Measurements from ENCODE around the gene ADAP1. TPM values are rescaled to one million over a fixed set of nuclear protein-coding genes. Genes with fewer than 3 reads are reported as not detected.
A peak's percentile ranks its signal among the peaks of the same experiment; 100 is the strongest.

The ADAP1 gene
- total and polyA plus RNA-seq, 2 experiments from 2014 or later = 0.24 to 1.1 TPM

DNA sequence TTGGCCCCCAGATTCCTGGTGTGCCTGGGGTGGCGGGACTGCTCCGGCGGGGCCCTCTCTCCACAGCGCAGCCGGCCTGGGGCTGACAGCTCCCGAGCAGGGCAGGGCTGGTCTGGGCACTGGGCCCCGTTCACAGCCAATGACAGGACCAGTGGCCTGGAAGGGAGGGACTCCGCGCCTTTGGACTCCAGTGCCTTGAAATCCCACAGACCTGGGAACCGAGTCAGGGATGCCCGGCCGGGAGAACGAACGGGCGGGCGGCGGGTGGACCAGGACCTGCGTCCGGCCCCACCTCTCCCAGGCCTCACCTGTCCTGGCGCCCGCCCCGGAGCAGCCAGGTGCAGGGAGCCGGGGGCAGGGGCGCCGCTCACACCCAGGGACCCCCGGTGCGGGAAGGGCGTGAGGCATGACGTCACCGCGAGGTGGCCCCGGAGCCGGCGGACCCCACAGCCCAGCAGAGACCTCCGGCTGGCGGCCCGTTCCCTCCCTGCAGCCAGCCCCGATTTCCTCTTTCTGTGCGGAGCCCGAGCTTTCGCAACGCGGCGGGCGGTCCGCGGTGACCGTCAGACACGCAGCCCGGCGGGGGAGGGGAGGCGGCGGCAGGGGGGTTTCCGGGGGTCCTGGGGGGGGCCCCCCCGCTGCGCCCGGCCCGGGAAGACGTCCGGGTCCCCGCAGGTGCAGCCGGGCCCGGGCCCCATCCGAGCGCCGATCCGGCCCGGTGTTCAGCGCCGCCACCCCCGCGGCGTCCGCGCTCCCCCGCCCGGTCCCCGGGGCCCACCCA, 743 bp downstream of the ADAP1 start:
- H2AFZ ChIP-seq = no peak overlapping the region
- no peaks in the 10 kb centered on the region for H3K36me3 ChIP-seq (ENCODE audit: low read depth)
- no peaks in the 10 kb centered on the region for H3K9me3 ChIP-seq (ENCODE audit: low read depth)
- peak; percentile 57 for DNase-seq
- H3K4me2 ChIP-seq (ENCODE audit: unreplicated experiment) = peak overlapping the region; percentile 42
- no peak overlapping the region for H3K27ac ChIP-seq
- no peaks in the 10 kb centered on the region; the same call in 1 of the 2 replicates for H3K27me3 ChIP-seq (replicated peaks; ENCODE audit: insufficient read depth)
- 2% methylated on average over 46 to 49 of the region's 78 CpGs for WGBS, 2 experiments (ENCODE audit: low coverage in 1 of 2, low lambda C conversion rate in 2 of 2, missing lambda C conversion rate in 2 of 2)
- in situ Hi-C loops (cut with MboI) = no loop called here
- H3K79me2 ChIP-seq (ENCODE audit: insufficient read depth) = no peaks in the 10 kb centered on the region
- H3K4me3 ChIP-seq = peak overlapping the region; percentile 60
- no peaks in the 10 kb centered on the region for H4K20me1 ChIP-seq (ENCODE audit: insufficient read depth)
- no peaks in the 10 kb centered on the region for H3K4me1 ChIP-seq (ENCODE audit: insufficient read depth)
- TF ChIP-seq EZH2phosphoT487 (IDR thresholded peaks at IDR 0.05; ENCODE audit: insufficient read depth, low read depth) = no peak
- peak; percentile 87 for TF ChIP-seq EZH2 (IDR thresholded peaks at IDR 0.05; ENCODE audit: insufficient read depth, poor library complexity, severe bottlenecking)
- H3K9ac ChIP-seq = no peak overlapping the region
- H3F3A ChIP-seq (ENCODE audit: insufficient read depth) = no peaks in the 10 kb centered on the region
- H3K9me2 ChIP-seq (ENCODE audit: insufficient read depth) = no peaks in the 10 kb centered on the region

GRCh38 chr7:952548-953441, 1.7 kb downstream of the ADAP1 start:
- Histone ChIP-seq H3K4me1 (ENCODE audit: insufficient read depth) (no peaks in the 10 kb centered on the region), H3K9ac (no peak overlapping the region), H3K27me3 (replicated peaks; ENCODE audit: insufficient read depth) (no peaks in the 10 kb centered on the region; the same call in 1 of the 2 replicates), H3K79me2 (ENCODE audit: insufficient read depth) (no peaks in the 10 kb centered on the region), H3K4me3 (no peak overlapping the region), H3K9me3 (ENCODE audit: low read depth) (no peaks in the 10 kb centered on the region), H3K4me2 (ENCODE audit: unreplicated experiment) (no peak overlapping the region), H3K36me3 (ENCODE audit: low read depth) (no peaks in the 10 kb centered on the region), H4K20me1 (ENCODE audit: insufficient read depth) (no peaks in the 10 kb centered on the region), H3F3A (ENCODE audit: insufficient read depth) (no peaks in the 10 kb centered on the region), H3K27ac (no peak overlapping the region), H2AFZ (no peak overlapping the region), H3K9me2 (ENCODE audit: insufficient read depth) (no peaks in the 10 kb centered on the region)
- DNase-seq = no peak
- WGBS, 2 experiments (ENCODE audit: low coverage in 1 of 2, low lambda C conversion rate in 2 of 2, missing lambda C conversion rate in 2 of 2) = 67 to 69% methylated on average over 19 to 20 of the region's 20 CpGs
- TF ChIP-seq EZH2phosphoT487 (IDR thresholded peaks at IDR 0.05; ENCODE audit: insufficient read depth, low read depth) (no peak), EZH2 (IDR thresholded peaks at IDR 0.05; ENCODE audit: insufficient read depth, poor library complexity, severe bottlenecking) (no peak)
- in situ Hi-C loops (cut with MboI) = no loop called here

DNA sequence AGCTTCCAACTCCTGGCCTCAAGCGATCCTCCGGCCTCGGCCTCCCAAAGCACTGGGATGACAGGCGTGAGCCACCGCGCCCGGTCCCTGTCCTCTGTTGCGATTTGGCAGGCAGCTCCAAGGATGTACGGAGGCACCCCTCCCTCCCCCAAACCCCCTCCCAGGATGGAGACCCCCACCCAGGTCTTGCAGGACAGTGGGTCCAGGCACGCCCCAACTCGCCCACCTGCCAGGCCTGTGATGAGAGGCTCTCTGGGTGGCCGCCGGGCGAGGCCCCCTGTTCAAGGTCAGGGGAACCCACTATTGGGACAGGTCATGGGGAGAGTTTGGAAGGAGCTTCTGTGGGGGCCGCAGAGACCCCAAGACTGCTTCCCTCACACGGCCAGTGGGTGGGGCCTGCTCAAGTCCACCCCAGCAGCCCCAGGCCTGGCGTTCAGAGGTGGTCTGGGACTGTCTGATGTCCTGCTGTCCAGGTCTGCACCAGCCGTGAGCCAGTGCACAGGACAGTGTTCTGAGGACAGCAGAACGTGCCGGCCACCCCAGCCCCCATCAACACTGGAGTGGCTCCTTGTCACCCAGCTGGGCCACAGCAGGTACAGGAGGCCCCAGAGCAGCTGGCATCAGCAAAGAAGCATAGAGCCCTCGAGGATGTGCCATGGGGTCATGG, 2.5 kb downstream of the ADAP1 start:
- Histone ChIP-seq H3K27ac (no peak overlapping the region), H3F3A (ENCODE audit: insufficient read depth) (no peaks in the 10 kb centered on the region), H3K27me3 (replicated peaks; ENCODE audit: insufficient read depth) (no peaks in the 10 kb centered on the region; the same call in 1 of the 2 replicates), H3K9me3 (ENCODE audit: low read depth) (no peaks in the 10 kb centered on the region), H3K9ac (no peak overlapping the region), H3K4me1 (ENCODE audit: insufficient read depth) (no peaks in the 10 kb centered on the region), H2AFZ (no peak overlapping the region), H3K4me2 (ENCODE audit: unreplicated experiment) (no peak overlapping the region), H3K9me2 (ENCODE audit: insufficient read depth) (no peaks in the 10 kb centered on the region), H4K20me1 (ENCODE audit: insufficient read depth) (no peaks in the 10 kb centered on the region), H3K36me3 (ENCODE audit: low read depth) (no peaks in the 10 kb centered on the region), H3K79me2 (ENCODE audit: insufficient read depth) (no peaks in the 10 kb centered on the region), H3K4me3 (no peak overlapping the region)
- no peak for TF ChIP-seq EZH2phosphoT487 (IDR thresholded peaks at IDR 0.05; ENCODE audit: insufficient read depth, low read depth)
- no peak for TF ChIP-seq EZH2 (IDR thresholded peaks at IDR 0.05; ENCODE audit: insufficient read depth, poor library complexity, severe bottlenecking)
- WGBS, 2 experiments (ENCODE audit: low coverage in 1 of 2, low lambda C conversion rate in 2 of 2, missing lambda C conversion rate in 2 of 2) = 72 to 77% methylated on average over 16 to 21 of the region's 21 CpGs
- in situ Hi-C loops (cut with MboI) = no loop called here
- DNase-seq = no peak
